T-helper 9 cell (primary cell): ENCODE measurements around the gene MFAP2.

Experiments
- DNase-seq: peaks from one replicate; pipeline ENCODE4 v3.0.0-alpha.2; 2020

MFAP2 gene

DNA sequence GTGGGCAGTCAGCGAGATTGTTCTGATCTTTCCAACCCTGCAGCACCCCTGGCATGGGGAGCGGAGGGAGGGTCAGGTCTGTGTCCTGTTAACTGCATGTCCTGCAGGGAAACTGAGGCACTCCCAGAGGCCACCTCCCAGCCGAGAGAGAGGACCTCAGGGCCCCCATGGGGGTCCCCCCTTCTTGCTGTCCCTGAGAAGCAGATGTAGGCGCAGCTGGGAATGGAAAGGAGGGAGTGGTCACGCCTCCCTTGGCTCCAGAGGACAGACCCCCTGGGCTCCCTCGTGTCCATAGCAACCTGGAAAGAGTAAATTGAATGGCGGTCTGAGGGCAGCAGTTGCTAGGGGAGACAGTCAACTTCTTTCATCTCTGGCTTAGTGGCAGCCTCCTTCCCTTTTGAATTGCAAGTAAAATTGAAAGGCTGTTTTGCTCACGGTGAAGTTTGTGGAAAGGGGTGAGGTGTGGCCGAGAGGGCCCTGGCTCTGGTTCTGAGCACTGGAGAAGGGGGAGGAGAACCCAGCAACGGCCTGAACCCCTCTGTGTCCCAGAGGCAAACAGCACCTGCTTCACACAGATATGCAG lies 53.8 kb downstream of the MFAP2 start:
- DNase-seq = no peak

DNA sequence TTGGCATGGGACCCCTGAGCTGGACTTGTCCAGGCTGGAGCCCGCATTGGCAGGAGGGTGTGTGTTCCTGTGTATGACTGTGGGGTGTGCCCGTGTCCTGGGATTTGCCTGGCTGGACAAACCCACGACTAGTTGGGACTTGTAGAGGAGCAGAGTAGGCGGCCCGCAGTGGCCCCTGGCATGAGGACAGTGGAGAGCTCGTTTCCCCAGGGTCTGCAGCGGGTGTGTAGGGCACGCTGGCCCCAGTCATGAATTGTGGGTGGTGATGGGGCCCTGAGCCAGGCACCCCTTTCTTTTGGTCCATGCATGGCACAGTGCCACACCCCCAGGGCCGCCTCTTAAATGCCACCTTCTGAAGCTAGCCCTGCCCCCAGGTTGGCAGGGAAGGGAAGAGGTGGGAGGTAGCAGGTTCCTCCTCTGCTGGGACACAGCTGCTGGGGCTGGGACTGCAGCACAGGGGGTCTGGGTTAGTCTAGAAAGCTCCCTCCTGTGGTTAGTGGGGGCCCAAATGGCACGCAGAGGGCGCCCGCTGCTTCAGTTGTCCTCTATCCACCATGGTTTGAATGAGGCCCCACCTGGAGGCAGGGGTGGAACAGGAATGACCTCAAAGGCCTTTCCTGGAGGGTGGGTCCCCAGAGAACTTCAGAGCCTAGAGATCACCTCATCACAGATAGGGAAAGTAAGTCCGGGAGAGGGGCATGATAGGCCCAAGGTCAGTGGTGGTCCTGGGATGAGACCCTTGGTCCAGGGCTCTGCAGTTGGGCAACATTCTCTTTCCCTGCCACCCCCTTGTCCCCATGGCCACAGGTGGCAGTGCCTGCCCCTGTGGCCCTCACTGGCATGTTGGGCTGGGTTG lies 54.6 kb downstream of the MFAP2 start:
- no peak for DNase-seq

DNA sequence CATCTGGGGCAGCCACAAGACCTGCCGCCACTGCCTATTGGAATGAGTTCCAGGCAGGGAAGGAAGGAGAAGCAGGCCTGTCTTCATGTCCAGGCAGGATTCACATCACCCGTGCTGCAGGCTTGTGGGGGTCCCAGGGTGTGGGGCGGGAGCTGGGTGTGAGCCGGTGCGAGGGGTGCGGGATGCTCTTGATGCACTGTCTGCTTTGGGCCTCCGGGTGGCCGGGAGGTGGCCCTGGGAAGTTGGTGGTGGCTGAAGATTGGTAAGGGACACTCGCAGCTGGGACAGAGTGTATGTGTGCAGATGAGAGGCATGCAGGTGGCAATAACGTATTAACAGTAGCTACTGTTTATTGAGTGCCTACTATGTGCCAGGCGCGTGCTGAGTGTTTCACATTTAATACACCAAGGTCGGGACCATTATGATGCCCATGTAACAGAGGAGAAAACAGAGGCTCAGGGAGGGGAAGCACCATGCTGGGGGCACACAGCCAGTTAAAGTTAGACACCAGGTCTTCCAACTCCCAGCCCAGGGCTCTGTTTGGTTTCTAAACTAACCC lies 55.4 kb downstream of the MFAP2 start:
- no peak for DNase-seq
